SU-DHL-6 (cell line): Measurements from ENCODE around the gene CDH13.

Experiments
- H2AFZ ChIP-seq: fragments of 200-600 bp; sonication (generic); 2 replicates; pipeline ENCODE4 v1.6.1; 2014; ENCODE audit warnings: low read depth, mild to moderate bottlenecking, moderate library complexity, mixed read lengths, antibody characterized with exemption, low read length; ENCODE audit not compliant: severe bottlenecking
- H3F3A ChIP-seq: fragments of 200-600 bp; shearing (Covaris generic); 2 replicates; pipeline ENCODE4 v1.6.0; 2016; ENCODE audit warnings: antibody characterized with exemption, mild to moderate bottlenecking; ENCODE audit not compliant: insufficient read depth
- H3K27ac ChIP-seq: fragments of 200-600 bp; sonication (generic); 2 replicates; pipeline ENCODE4 v1.5.1; 2016; ENCODE audit warnings: low read depth, mild to moderate bottlenecking, low read length, moderate library complexity, mixed read lengths
- H3K27me3 ChIP-seq: fragments of 200-600 bp; sonication (generic), shearing (Covaris generic); 2 replicates; pipeline ENCODE4 v1.6.0; 2014; ENCODE audit warnings: mild to moderate bottlenecking, low read length
- H3K36me3 ChIP-seq: fragments of 200-600 bp; sonication (generic); 2 replicates; pipeline ENCODE4 v1.6.1; 2014; ENCODE audit warnings: mild to moderate bottlenecking, low read length, mixed read lengths
- H3K4me2 ChIP-seq: fragments of 300-600, 200-600 bp; shearing (Covaris generic), sonication (generic); 2 replicates; pipeline ENCODE4 v1.6.0; 2014; ENCODE audit warnings: low read length, low read depth, mild to moderate bottlenecking; ENCODE audit not compliant: poor library complexity, severe bottlenecking
- H3K4me3 ChIP-seq: fragments of 200-600 bp; sonication (generic); 2 replicates; pipeline ENCODE4 v1.5.1; 2014; ENCODE audit warnings: antibody characterized with exemption, low read length, mild to moderate bottlenecking, mixed read lengths; ENCODE audit not compliant: insufficient read depth, poor library complexity, severe bottlenecking
- H3K79me2 ChIP-seq: fragments of 200-600 bp; sonication (generic); 2 replicates; pipeline ENCODE4 v1.6.1; 2014; ENCODE audit warnings: mild to moderate bottlenecking, low read length, moderate library complexity; ENCODE audit not compliant: insufficient read depth
- H3K9ac ChIP-seq: fragments of 200-600 bp; sonication (generic); 2 replicates; pipeline ENCODE4 v1.7.0; 2014; ENCODE audit warnings: mild to moderate bottlenecking, low read length
- H3K9me2 ChIP-seq: fragments of 200-600 bp; sonication (generic); replicated peaks from 2 replicates; pipeline ENCODE4 v1.6.1; 2014; ENCODE audit warnings: low read length; ENCODE audit not compliant: insufficient read depth
- H3K9me3 ChIP-seq: fragments of 200-600 bp; sonication (generic); 2 replicates; pipeline ENCODE4 v1.6.1; 2014; ENCODE audit warnings: low read length, mixed read lengths; ENCODE audit not compliant: insufficient read depth
- H4K20me1 ChIP-seq: fragments of 200-600 bp; sonication (generic); 2 replicates; pipeline ENCODE4 v1.6.1; 2014; ENCODE audit warnings: low read depth, mild to moderate bottlenecking, antibody characterized with exemption, low read length, moderate library complexity, mixed read lengths
- EZH2phosphoT487 ChIP-seq: fragments of 200-600 bp; sonication (generic), shearing (Covaris generic); conservative IDR thresholded peaks from 2 replicates; pipeline ENCODE4 v1.6.1; 2018; ENCODE audit warnings: mild to moderate bottlenecking, antibody characterized with exemption, low read length, moderate library complexity, mixed read lengths
- TF ChIP-seq, protein P1 (sequence below): fragments of 200-600 bp; sonication (generic); IDR thresholded peaks from one replicate; pipeline ENCODE4 v1.5.1; 2017; ENCODE audit warnings: antibody characterized with exemption, mild to moderate bottlenecking, low read length, moderate library complexity; ENCODE audit not compliant: insufficient read depth, poor library complexity, severe bottlenecking

Gene CDH13

DNA sequence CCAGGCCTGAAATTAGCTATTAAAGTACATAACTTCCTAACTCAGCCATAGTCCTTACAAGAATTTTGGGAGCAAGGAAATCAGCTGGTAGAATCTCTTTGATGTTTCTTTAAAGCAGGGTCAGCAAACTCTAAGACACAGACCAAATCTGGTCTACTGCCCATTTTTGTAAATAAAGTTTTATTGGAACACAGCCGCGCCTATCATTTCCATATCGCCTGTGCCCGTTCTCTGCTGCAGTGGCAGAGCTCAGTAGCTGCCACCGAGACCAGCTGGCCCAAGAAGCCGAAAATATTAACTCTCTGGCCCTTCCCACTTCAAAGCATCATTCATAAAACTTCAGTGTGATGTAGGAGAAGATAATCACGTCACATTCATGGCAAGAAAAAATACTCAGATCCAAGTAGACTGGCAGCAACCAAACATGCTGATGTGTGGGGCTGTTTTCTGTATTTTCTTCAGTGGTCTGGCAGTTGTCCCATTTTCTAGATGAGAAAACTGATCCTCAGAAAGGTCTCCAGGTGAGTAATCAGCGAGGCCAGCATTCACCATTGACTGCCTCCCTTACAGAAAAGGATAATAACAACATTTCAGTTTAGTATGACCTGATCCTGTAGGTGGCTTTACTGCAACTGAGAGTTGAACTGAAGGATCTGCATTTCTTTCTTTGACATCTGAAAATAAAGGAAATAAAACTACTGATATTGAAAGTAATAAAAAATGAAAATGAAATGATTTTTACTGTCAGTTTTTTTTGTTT, 1163.1 kb downstream of the CDH13 start:
- H3K27ac ChIP-seq: no peak overlapping the region
- no peak overlapping the region for H3K9ac ChIP-seq
- TF ChIP-seq, protein P1, sequence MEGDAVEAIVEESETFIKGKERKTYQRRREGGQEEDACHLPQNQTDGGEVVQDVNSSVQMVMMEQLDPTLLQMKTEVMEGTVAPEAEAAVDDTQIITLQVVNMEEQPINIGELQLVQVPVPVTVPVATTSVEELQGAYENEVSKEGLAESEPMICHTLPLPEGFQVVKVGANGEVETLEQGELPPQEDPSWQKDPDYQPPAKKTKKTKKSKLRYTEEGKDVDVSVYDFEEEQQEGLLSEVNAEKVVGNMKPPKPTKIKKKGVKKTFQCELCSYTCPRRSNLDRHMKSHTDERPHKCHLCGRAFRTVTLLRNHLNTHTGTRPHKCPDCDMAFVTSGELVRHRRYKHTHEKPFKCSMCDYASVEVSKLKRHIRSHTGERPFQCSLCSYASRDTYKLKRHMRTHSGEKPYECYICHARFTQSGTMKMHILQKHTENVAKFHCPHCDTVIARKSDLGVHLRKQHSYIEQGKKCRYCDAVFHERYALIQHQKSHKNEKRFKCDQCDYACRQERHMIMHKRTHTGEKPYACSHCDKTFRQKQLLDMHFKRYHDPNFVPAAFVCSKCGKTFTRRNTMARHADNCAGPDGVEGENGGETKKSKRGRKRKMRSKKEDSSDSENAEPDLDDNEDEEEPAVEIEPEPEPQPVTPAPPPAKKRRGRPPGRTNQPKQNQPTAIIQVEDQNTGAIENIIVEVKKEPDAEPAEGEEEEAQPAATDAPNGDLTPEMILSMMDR: no peak
- no peaks in the 10 kb centered on the region for H3K27me3 ChIP-seq
- H3K79me2 ChIP-seq: no peaks in the 10 kb centered on the region
- no peak overlapping the region for H3K4me3 ChIP-seq
- no peak overlapping the region for H2AFZ ChIP-seq
- no peaks in the 10 kb centered on the region for H4K20me1 ChIP-seq
- H3K9me2 ChIP-seq: no peaks in the 10 kb centered on the region
- H3F3A ChIP-seq: no peaks in the 10 kb centered on the region
- H3K36me3 ChIP-seq: no peaks in the 10 kb centered on the region
- H3K9me3 ChIP-seq: no peaks in the 10 kb centered on the region
- H3K4me2 ChIP-seq: no peak overlapping the region

DNA sequence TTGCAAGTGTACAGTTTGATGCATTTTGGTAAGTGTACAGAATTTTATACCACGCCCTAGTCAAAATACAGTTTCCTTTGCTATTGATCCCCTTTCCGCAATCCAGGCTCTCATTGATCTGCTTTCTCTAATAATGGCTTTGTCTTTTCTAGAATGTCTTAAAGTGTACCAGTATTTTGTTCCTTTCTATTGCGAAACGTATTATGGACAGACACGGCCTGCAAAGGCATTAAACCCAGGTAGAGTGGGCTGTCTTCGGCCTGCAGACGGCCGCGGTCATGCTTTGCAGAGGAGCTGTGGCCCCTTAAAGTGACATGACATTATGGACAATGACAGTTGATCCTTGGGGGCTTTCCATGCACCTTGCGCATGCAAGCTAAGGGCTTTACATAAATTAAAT, 1165.1 kb downstream of the CDH13 start:
- Histone ChIP-seq H3K79me2 (no peaks in the 10 kb centered on the region), H3K27me3 (no peaks in the 10 kb centered on the region), H3K9me2 (no peaks in the 10 kb centered on the region), H3K9ac (no peak overlapping the region), H3K4me2 (no peak overlapping the region), H3K4me3 (no peak overlapping the region), H4K20me1 (no peaks in the 10 kb centered on the region), H3K27ac (no peak overlapping the region), H3F3A (no peaks in the 10 kb centered on the region), H3K9me3 (no peaks in the 10 kb centered on the region), H2AFZ (no peak overlapping the region), H3K36me3 (no peaks in the 10 kb centered on the region)
- no peak for TF ChIP-seq EZH2phosphoT487
- TF ChIP-seq, protein P1: no peak

DNA sequence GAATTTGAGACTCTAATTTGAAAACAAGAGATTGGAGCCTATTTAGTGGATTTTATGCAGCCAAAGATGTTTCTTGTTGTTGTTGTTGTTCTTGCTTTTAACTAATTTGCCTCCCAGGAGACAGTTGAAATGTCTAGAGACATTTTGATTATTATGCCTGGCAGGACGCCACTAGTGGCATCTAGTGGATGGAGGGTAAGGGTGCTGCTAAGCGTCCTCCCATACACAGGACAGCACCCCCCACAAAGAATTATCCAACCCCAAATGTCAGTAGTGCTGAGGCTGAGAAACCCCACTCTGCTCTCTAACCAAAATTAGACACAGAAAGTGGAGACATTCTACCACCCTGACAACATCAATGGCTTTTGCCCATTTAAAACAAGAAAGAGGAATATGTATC, 1165.6 kb downstream of the CDH13 start:
- H3K4me2 ChIP-seq: no peak overlapping the region
- no peaks in the 10 kb centered on the region for H3K9me3 ChIP-seq
- H3K27me3 ChIP-seq: no peaks in the 10 kb centered on the region
- H4K20me1 ChIP-seq: no peaks in the 10 kb centered on the region
- H3K9ac ChIP-seq: no peak overlapping the region
- no peak overlapping the region for H3K4me3 ChIP-seq
- no peaks in the 10 kb centered on the region for H3K79me2 ChIP-seq
- H2AFZ ChIP-seq: no peak overlapping the region
- no peak overlapping the region for H3K27ac ChIP-seq
- H3K36me3 ChIP-seq: no peaks in the 10 kb centered on the region
- TF ChIP-seq EZH2phosphoT487: no peak
- TF ChIP-seq, protein P1: no peak
- H3F3A ChIP-seq: no peaks in the 10 kb centered on the region
- no peaks in the 10 kb centered on the region for H3K9me2 ChIP-seq
